ENCODE results near the gene TAF1A.

Gene TAF1A

GRCh38 chr1:222525951-222526350 lies 63.8 kb downstream of the TAF1A start:
- no peak overlapping the region for H3K4me3 ChIP-seq (ENCODE audit: low read depth, low read length)
- TF ChIP-seq CTCF (IDR thresholded peaks at IDR 0.05; ENCODE audit: control insufficient read depth, extremely low read depth, insufficient read depth) = no peak
- DNase-seq (ENCODE audit: low read depth) = no peak

- no peak overlapping the region for H3K4me3 ChIP-seq (ENCODE audit: low read depth, low read length)
- DNase-seq (ENCODE audit: low read depth) = no peak
- no peak for TF ChIP-seq CTCF (IDR thresholded peaks at IDR 0.05; ENCODE audit: control insufficient read depth, extremely low read depth, insufficient read depth)
These were observed 65.9 kb downstream of the TAF1A start for GRCh38 chr1:222523852-222524251.

DNA sequence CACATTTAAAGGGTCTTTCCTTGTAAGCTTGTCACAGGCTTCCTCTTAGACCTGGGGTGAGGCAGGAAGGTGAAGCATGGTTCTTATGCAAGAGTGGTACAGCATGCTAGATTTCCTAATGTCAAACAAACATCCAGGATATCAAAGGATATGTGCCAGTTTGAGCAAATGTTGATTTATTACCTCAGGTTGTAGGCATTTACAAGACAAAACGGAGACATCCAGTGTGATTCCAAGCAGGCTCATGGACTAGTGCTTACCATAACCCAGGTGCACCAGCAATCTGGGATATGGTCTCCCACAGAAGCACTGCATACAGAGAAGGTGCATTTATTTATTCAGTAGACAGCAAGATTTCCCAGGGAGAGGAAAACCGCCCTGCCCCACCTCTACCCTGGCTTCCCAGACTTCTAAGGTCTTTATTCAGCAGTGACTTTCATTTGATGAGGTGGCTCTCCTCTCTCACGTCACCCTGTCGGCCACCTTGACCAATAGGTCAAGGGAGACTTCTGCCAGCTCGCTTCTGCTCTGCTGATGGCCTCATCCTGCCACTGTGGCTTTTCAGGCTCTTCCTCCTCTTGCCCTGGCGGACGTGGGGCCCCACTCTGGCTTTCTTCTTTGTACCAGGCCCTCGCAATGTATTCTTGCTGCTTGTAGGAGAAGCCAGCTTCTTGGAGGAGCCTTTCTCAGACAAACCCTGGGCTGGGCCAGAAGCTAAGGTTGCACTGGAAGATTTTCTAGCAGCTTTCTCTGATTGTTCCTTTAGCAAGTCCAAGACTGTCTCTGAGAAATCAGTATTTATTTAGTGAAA lies 67.4 kb downstream of the TAF1A start:
- DNase-seq (ENCODE audit: low read depth) = no peak
- H3K4me3 ChIP-seq (ENCODE audit: low read depth, low read length) = no peak overlapping the region

GRCh38 chr1:222521299-222522104 lies 68.2 kb downstream of the TAF1A start:
- no peak for TF ChIP-seq CTCF (IDR thresholded peaks at IDR 0.05; ENCODE audit: control insufficient read depth, extremely low read depth, insufficient read depth)
- no peak overlapping the region for H3K4me3 ChIP-seq (ENCODE audit: low read depth, low read length)
- DNase-seq (ENCODE audit: low read depth) = no peak

More for the DNA sequence above, 67.4 kb downstream of the TAF1A start:
- no peak for TF ChIP-seq CTCF (IDR thresholded peaks at IDR 0.05; ENCODE audit: control insufficient read depth, extremely low read depth, insufficient read depth)

All from LNCaP clone FGC (cell line).